HG02870 (cell line): Measurements from ENCODE around the gene LMX1B.

Experiments
- ATAC-seq: cut with Tn5 transposase; IDR thresholded peaks from one replicate; pipeline ENCODE4 v1.9.1; 2021; ENCODE audit warnings: mild to moderate bottlenecking, moderate library complexity; ENCODE audit not compliant: unreplicated experiment

LMX1B gene

DNA sequence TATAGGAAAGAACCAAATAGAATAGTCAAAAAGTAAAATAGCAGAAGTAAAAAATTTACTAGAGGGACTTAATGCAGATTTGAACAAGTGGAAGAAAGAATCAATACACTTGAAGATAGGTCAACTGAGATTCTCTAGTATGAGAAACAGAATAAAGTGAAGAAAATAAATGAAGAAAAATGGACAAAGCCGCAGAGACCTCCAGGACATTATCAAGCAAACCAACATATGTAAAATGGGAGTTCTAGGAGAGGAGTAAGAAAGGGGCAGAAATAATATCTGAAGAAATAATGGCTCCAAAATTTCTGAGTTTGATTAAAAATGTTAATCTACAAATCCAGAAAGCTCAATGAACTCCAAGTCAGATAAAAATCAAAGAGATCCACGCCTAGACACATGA is 121.1 kb downstream of the LMX1B start:
- no peak for ATAC-seq

DNA sequence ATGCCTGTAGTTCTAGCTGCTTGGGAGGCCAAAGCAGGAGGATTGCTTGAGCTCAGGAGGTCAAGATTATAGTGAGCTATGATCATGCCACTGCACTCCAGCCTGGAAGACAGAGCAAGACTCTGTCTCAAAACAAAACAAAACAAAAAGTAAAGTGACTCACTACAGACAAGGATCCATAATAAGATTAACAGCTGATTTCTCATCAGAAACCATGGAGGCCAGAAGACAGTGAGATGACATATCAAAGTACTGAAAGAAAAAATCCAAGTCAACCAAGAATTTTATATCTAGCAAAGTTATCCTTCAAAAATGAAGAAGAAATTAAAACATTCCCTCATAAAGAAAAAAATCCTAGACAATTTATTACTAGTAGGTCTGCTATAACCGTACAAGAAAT is 121.8 kb downstream of the LMX1B start:
- ATAC-seq: no peak

DNA sequence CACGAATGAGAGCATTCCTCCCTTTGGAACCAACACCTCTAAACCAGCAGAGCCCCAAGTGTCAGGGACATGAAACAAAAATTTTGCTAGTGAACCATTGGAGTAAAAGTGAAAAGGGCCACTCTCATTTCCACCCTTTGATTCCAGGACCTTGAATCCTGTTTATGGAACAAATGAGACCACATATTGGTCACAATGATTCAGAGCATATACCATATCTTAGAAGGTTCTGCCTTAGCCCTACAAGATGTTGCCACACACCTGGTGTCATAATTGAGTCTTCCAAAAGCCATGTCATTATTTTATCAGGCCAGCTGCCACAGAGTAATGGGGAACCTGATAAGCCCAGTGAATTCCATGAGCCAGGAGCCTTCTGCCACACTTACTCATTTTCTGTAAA is 124.8 kb downstream of the LMX1B start:
- no peak for ATAC-seq

DNA sequence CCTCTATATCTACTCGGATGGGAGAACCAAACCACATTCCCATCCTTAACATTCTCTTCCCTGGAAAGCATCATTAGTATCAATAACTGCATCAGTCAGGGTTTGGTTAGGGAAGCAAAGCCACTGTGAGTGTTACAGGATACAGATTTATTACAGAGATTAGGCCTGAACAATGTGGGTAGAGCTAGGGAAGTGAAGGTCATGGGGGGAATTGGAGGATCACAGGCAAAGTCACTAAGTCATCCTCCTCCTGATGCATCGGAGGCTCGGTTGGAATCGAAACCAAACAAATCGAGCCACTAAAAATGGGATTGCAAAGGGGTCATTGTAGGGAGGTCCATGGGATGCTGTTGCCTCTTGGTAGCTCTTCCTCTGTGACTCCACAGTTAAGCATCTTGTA is 129.3 kb downstream of the LMX1B start:
- no peak for ATAC-seq

DNA sequence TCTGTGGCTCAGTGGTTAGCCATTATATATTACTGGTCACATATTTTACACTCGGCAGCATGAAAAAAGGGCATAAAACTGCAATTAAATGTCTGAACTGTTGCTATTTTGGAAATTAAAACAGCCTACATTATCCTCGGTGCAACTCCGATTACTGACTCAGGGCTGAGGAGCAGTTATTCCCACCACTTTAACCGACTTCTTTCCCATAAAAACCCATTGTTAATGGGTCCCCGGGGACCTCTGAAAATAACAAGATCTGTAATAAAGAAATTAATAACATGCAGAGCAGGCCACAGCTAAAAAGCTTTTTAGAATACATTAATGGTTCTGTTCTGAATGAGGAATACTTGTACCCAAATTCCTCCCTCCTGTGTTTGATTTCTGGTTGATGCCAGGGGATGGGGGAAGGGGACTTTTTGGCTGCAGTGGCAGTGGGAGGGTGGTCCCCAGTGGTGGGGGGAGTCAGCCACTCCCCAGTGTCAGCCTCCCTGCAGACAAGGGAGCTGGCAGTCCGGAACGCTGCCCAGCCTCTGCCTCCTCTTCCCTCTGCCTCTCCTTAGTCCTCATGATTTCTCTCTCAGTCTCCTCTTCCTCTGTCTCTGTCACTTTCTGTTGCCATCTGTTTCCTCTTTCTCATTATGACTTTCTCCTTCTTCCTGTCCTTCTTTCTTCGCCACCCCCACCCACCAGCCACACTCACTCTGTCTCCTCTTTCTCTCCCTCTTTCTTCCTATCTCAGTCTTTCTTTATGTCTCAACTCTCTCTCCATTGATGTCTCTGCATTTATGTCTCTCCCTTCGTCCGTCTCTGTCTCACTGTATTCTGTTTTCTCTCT is 132.1 kb downstream of the LMX1B start:
- no peak for ATAC-seq
